H1 (cell line): ENCODE measurements around the gene KCNMB2. TPM values are rescaled to one million over a fixed set of nuclear protein-coding genes. Genes with fewer than 3 reads are reported as not detected.

Experiments
- CTCF ChIA-PET: fragments of 300-600 bp; sonication (Branson Sonifier 250); formaldehyde crosslinking; loops from one replicate; lab custom pipeline; 2021; ENCODE audit not compliant: partially characterized antibody; lab: Charles Lee
- POLR2A ChIA-PET: fragments of 300-600 bp; sonication (Branson Sonifier 250); formaldehyde crosslinking; loops from one replicate; lab custom pipeline; 2021; ENCODE audit warnings: inconsistent platforms; ENCODE audit not compliant: partially characterized antibody; lab: Charles Lee
- DNase-seq, 2 experiments: peaks; one replicate each; pipeline versions ENCODE4 v3.0.0 to v3.0.0-alpha.2; 2010 to 2022; ENCODE audit warnings: low spot score in 2 of 2, low read depth in 1 of 2, mixed read lengths in 1 of 2
- FAIRE-seq: peaks from 2 replicates; lab custom pipeline; 2011; peaks lifted over from hg19 to GRCh38; lab: Jason Lieb, UNC
- H2AFZ ChIP-seq: 2 replicates; pipeline ENCODE4 v1.8.1; 2012; ENCODE audit warnings: low read length, inconsistent platforms
- H2AK5ac ChIP-seq: 2 replicates; pipeline ENCODE4 v1.6.1; 2013; ENCODE audit warnings: low read depth, low read length
- H2BK120ac ChIP-seq: replicated peaks from 2 replicates; pipeline ENCODE3; 2013; ENCODE audit warnings: low read depth, low read length, inconsistent platforms
- H2BK12ac ChIP-seq: 2 replicates; pipeline ENCODE4 v1.6.1; 2013; ENCODE audit warnings: low read depth, low read length
- H2BK15ac ChIP-seq: 2 replicates; pipeline ENCODE4 v1.6.1; 2013; ENCODE audit warnings: low read length
- H2BK20ac ChIP-seq: 2 replicates; pipeline ENCODE4 v1.6.1; 2013; ENCODE audit warnings: low read length
- H2BK5ac ChIP-seq: 2 replicates; pipeline ENCODE4 v1.6.1; 2013; ENCODE audit warnings: low read depth, low read length
- H3K14ac ChIP-seq: 2 replicates; pipeline ENCODE4 v1.6.1; 2013; ENCODE audit warnings: inconsistent platforms; ENCODE audit not compliant: insufficient read length
- H3K18ac ChIP-seq: 2 replicates; pipeline ENCODE4 v1.6.1; 2013; ENCODE audit warnings: low read length; ENCODE audit errors: extremely low read depth
- H3K23ac ChIP-seq: 2 replicates; pipeline ENCODE4 v1.6.1; 2013; ENCODE audit warnings: inconsistent platforms; ENCODE audit not compliant: insufficient read length
- H3K23me2 ChIP-seq: 2 replicates; pipeline ENCODE4 v1.6.1; 2013; ENCODE audit warnings: low read depth, low read length
- H3K27ac ChIP-seq: 2 replicates; pipeline ENCODE4 v1.6.1; 2011; ENCODE audit warnings: low read depth, low read length, inconsistent platforms
- H3K27me3 ChIP-seq, 4 experiments: replicated peaks in 1 of 4; 1 replicate in 1 of 4; 2 replicates in 3 of 4; pipeline versions ENCODE4 v1.6.1 to v1.8.1; 2011 to 2013; ENCODE audit warnings: low read length in 3 of 4, mild to moderate bottlenecking in 3 of 4, inconsistent platforms in 2 of 4, mixed read lengths in 2 of 4, moderate library complexity in 1 of 4; ENCODE audit not compliant: control insufficient read depth in 3 of 4, insufficient read depth in 3 of 4; ENCODE audit errors: extremely low read depth in 1 of 4
- H3K36me3 ChIP-seq, 4 experiments: 2 replicates each; pipeline versions ENCODE4 v1.6.1 to v1.8.1; 2011 to 2013; ENCODE audit warnings: mild to moderate bottlenecking in 4 of 4, low read length in 3 of 4, moderate library complexity in 2 of 4, control low read depth in 1 of 4, inconsistent platforms in 1 of 4; ENCODE audit not compliant: insufficient read depth in 4 of 4, control insufficient read depth in 2 of 4
- H3K4ac ChIP-seq: replicated peaks from 2 replicates; pipeline ENCODE3; 2013; ENCODE audit warnings: low read length, low read depth, mixed read lengths, inconsistent platforms; ENCODE audit not compliant: insufficient read length
- H3K4me1 ChIP-seq, 4 experiments: replicated peaks in 1 of 4; 1 replicate in 1 of 4; 2 replicates in 3 of 4; pipeline versions ENCODE4 v1.6.1 to v1.8.1; 2011 to 2013; ENCODE audit warnings: low read length in 3 of 4, inconsistent platforms in 2 of 4, mixed read lengths in 1 of 4; ENCODE audit not compliant: insufficient read depth in 4 of 4, control insufficient read depth in 3 of 4
- H3K4me2 ChIP-seq, 2 experiments: 2 replicates each; pipeline versions ENCODE4 v1.6.1 to v1.8.1; 2011 to 2013; ENCODE audit warnings: low read depth in 2 of 2, low read length in 2 of 2, control low read depth in 1 of 2, inconsistent platforms in 1 of 2, mild to moderate bottlenecking in 1 of 2; ENCODE audit not compliant: insufficient read depth in 1 of 2
- H3K4me3 ChIP-seq, 4 experiments: fragments of 200-600, 300-600 bp in 1 of 4; sonication (generic), shearing (Covaris generic), sonication (Bioruptor Twin) in 1 of 4; 2 replicates each; pipeline versions ENCODE4 v1.5.1 to v1.8.1; 2011 to 2016; ENCODE audit warnings: low read length in 4 of 4, low read depth in 3 of 4, control low read depth in 2 of 4, inconsistent platforms in 2 of 4, mild to moderate bottlenecking in 2 of 4, mixed read lengths in 1 of 4, moderate library complexity in 1 of 4; ENCODE audit not compliant: insufficient read depth in 2 of 4; ENCODE audit errors: extremely low read depth in 1 of 4
- H3K56ac ChIP-seq: replicated peaks from 2 replicates; pipeline ENCODE3; 2013; ENCODE audit warnings: low read depth, mild to moderate bottlenecking, mixed read lengths, low read length, inconsistent platforms; ENCODE audit not compliant: insufficient read length
- H3K79me1 ChIP-seq: 2 replicates; pipeline ENCODE4 v1.6.1; 2013; ENCODE audit warnings: low read depth, low read length, control low read depth
- H3K79me2 ChIP-seq, 2 experiments: 2 replicates each; pipeline versions ENCODE4 v1.6.1 to v1.8.1; 2012 to 2013; ENCODE audit warnings: low read length in 2 of 2, mild to moderate bottlenecking in 2 of 2, inconsistent platforms in 1 of 2; ENCODE audit not compliant: insufficient read depth in 2 of 2, control insufficient read depth in 1 of 2
- H3K9ac ChIP-seq, 4 experiments: replicated peaks in 1 of 4; 1 replicate in 1 of 4; 2 replicates in 3 of 4; pipeline versions ENCODE4 v1.6.1 to v1.8.1; 2011 to 2013; ENCODE audit warnings: low read depth in 3 of 4, low read length in 3 of 4, control low read depth in 2 of 4, mild to moderate bottlenecking in 2 of 4, moderate library complexity in 2 of 4, inconsistent platforms in 1 of 4; ENCODE audit errors: extremely low read depth in 1 of 4
- H3K9me3 ChIP-seq, 2 experiments: 2 replicates each; pipeline versions ENCODE4 v1.6.1 to v1.8.1; 2012 to 2013; ENCODE audit warnings: mild to moderate bottlenecking in 2 of 2, moderate library complexity in 2 of 2, control low read depth in 1 of 2, inconsistent platforms in 1 of 2, low read depth in 1 of 2, low read length in 1 of 2, mixed read lengths in 1 of 2; ENCODE audit not compliant: insufficient read depth in 2 of 2
- H4K20me1 ChIP-seq, 2 experiments: replicated peaks in 1 of 2; 2 replicates each; pipeline versions ENCODE3 to v1.8.1; 2011 to 2013; ENCODE audit warnings: inconsistent platforms in 2 of 2, low read length in 2 of 2, mild to moderate bottlenecking in 1 of 2; ENCODE audit not compliant: insufficient read depth in 2 of 2, control insufficient read depth in 1 of 2
- H4K5ac ChIP-seq: 2 replicates; pipeline ENCODE4 v1.6.1; 2013; ENCODE audit warnings: low read length, low read depth, mixed read lengths, inconsistent platforms; ENCODE audit not compliant: insufficient read length
- H4K8ac ChIP-seq: 2 replicates; pipeline ENCODE4 v1.8.0; 2013; ENCODE audit warnings: mild to moderate bottlenecking, moderate library complexity, low read length, inconsistent platforms; ENCODE audit not compliant: insufficient read depth; ENCODE audit errors: extremely low read depth
- H4K91ac ChIP-seq: replicated peaks from 2 replicates; pipeline ENCODE3; 2013; ENCODE audit warnings: low read length, mixed read lengths, inconsistent platforms; ENCODE audit not compliant: insufficient read length
- CBX8 ChIP-seq: fragments of 300-800, 300-1000 bp; sonication (generic); IDR thresholded peaks from 2 replicates; pipeline ENCODE4 v1.7.1; 2016; ENCODE audit warnings: low read depth, low read length, borderline replicate concordance
- CREB1 ChIP-seq: IDR thresholded peaks from 2 replicates; pipeline ENCODE4 v1.6.1; 2012; ENCODE audit warnings: inconsistent platforms
- CTBP2 ChIP-seq: IDR thresholded peaks from 2 replicates; pipeline ENCODE4 v1.7.0; 2011; ENCODE audit warnings: borderline replicate concordance, mild to moderate bottlenecking, moderate library complexity, mixed read lengths, low read length; ENCODE audit not compliant: insufficient read depth, insufficient read length
- CTCF ChIP-seq, 3 experiments: IDR thresholded peaks; 1 replicate in 2 of 3; 2 replicates in 1 of 3; pipeline versions ENCODE4 v1.5.1 to v1.6.1; 2011; ENCODE audit warnings: low read length in 3 of 3, mild to moderate bottlenecking in 3 of 3, inconsistent platforms in 2 of 3, low read depth in 1 of 3, moderate library complexity in 1 of 3; ENCODE audit not compliant: insufficient read depth in 1 of 3; ENCODE audit errors: control extremely low read depth in 1 of 3
- FOSL1 ChIP-seq: IDR thresholded peaks from 2 replicates; pipeline ENCODE4 v1.6.1; 2011; ENCODE audit warnings: mild to moderate bottlenecking, low read depth, low read length, moderate library complexity; ENCODE audit not compliant: insufficient read depth
- GTF2F1 ChIP-seq: IDR thresholded peaks from 2 replicates; pipeline ENCODE4 v1.6.1; 2012; ENCODE audit warnings: low read depth, low read length, improper control_type of control experiment, borderline replicate concordance
- KDM5A ChIP-seq: fragments of 200-600 bp; IDR thresholded peaks from 2 replicates; pipeline ENCODE4 v1.7.1; 2012; ENCODE audit warnings: mild to moderate bottlenecking, low read length, inconsistent platforms, mixed read lengths
- POLR2A ChIP-seq, 2 experiments: IDR thresholded peaks; 1 replicate in 1 of 2; 2 replicates in 1 of 2; pipeline ENCODE4 v1.6.1; 2011; ENCODE audit warnings: low read depth in 2 of 2, low read length in 2 of 2, mild to moderate bottlenecking in 2 of 2; ENCODE audit errors: control extremely low read depth in 1 of 2
- RAD21 ChIP-seq, 2 experiments: IDR thresholded peaks in 1 of 2; conservative IDR thresholded peaks in 1 of 2; 2 replicates each; pipeline ENCODE4 v1.6.1; 2011; ENCODE audit warnings: low read depth in 2 of 2, low read length in 2 of 2, improper control_type of control experiment in 1 of 2, inconsistent platforms in 1 of 2, mild to moderate bottlenecking in 1 of 2, moderate library complexity in 1 of 2
- RNF2 ChIP-seq: fragments of 200-900, 300-1000 bp; sonication (generic); IDR thresholded peaks from 2 replicates; pipeline ENCODE4 v1.7.1; 2016; ENCODE audit warnings: borderline replicate concordance, low read depth, mild to moderate bottlenecking, antibody characterized with exemption, low read length; ENCODE audit not compliant: poor library complexity, severe bottlenecking; ENCODE audit errors: missing control alignments
- YY1 ChIP-seq: IDR thresholded peaks from 2 replicates; pipeline ENCODE4 v1.6.1; 2011; ENCODE audit warnings: low read depth, mild to moderate bottlenecking, low read length
- WGBS, 2 experiments: shearing (Covaris generic) in 1 of 2; methylation state at CpG; one replicate each; pipeline versions ENCODE4 v1.1.6 to v1.1.7; 2013 to 2015; ENCODE audit warnings: low lambda C conversion rate in 2 of 2, mixed read lengths in 2 of 2, inconsistent platforms in 1 of 2, low coverage in 1 of 2, missing lambda C conversion rate in 1 of 2; ENCODE audit not compliant: insufficient replicate concordance in 2 of 2, insufficient coverage in 1 of 2, insufficient read length in 1 of 2; ENCODE audit errors: extremely low coverage in 1 of 2, missing lambda C conversion rate in 1 of 2; 5-methylcytosine and 5-hydroxymethylcytosine counted together
- polyA plus RNA-seq, 7 experiments: library from polyadenylated mRNA; depleted of rRNA in 3 of 7; stranded (reverse) in 5 of 7; unstranded in 2 of 7; fragments of >200 nt in 5 of 7; fragments of 200-250 nt in 2 of 7; gene quantifications; 1 replicate in 5 of 7; 2 replicates in 1 of 7; 4 replicates in 1 of 7; pipeline versions ENCODE4 v1.2.1 to v1.2.3, GENCODE V29; 2011 to 2013; ENCODE audit warnings: missing spikeins in 2 of 7, mixed read lengths in 2 of 7
- total RNA-seq: library from RNA; stranded (reverse); fragmentation: NEBNext Ultra II Directional; extraction: Animal tissue kit (Norgen Biotek cat#: 25700); gene quantifications from 2 replicates; pipeline ENCODE4 v1.2.1, GENCODE V29; 2021

KCNMB2 gene
- total and polyA plus RNA-seq, 2 of the 8 experiments (the other 6 are each of a cell fraction or from before 2014, with no cell fraction given): not detected

DNA sequence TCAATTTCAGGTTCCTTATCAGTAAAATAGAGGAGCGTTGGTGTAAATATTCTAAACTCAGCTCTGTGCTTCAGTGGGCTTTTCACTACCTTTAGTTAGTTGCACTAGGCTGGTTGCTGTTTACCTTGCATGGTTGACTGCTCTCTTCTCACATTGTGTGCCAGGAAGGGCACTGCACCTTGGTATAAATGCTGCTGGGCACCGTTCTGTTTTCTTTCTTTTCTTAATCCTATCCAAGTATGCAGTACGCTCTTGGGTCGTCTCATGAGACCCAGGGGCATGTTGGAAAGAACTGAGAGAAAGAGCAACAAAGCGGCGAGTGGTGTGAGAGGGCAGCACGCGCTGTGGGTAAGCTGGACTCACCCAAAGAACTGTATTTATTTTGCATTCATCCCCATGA is 22.4 kb downstream of the KCNMB2 start:
- Histone ChIP-seq H3K27ac (no peak overlapping the region), H4K8ac (no peak overlapping the region), H2AK5ac (no peak overlapping the region), H3K4me3 (no peak overlapping the region), H2BK5ac (no peak overlapping the region), H3K23ac (no peak overlapping the region), H2BK15ac (no peak overlapping the region), H3K4ac (no peak overlapping the region), H3K4me2 (no peak overlapping the region), H3K56ac (no peak overlapping the region), H4K91ac (no peak overlapping the region), H4K20me1 (no peaks in the 10 kb centered on the region), H4K5ac (no peak overlapping the region), H3K27me3 (no peaks in the 10 kb centered on the region), H3K23me2 (no peaks in the 10 kb centered on the region), H3K18ac (no peak overlapping the region), H3K14ac (no peak overlapping the region), H3K36me3 (no peaks in the 10 kb centered on the region), H2BK12ac (no peak overlapping the region), H2BK120ac (no peak overlapping the region), H3K9me3 (no peaks in the 10 kb centered on the region), H3K9ac (no peak overlapping the region), H2AFZ (no peak overlapping the region), H3K79me2 (no peaks in the 10 kb centered on the region), H3K4me1 (no peaks in the 10 kb centered on the region), H3K79me1 (no peaks in the 10 kb centered on the region), H2BK20ac (no peak overlapping the region)
- 83% methylated on average over 8 of the region's 8 CpGs; no CpG with 5 or more reads in 1 of the 2 experiments for WGBS, 2 experiments
- ChIA-PET POLR2A (no interaction called here), CTCF (interaction anchor here (1.0 kb wide), 1 partner anchor 408 kb away, joined by 3 read pairs; no protein-coding TSS in a partner anchor)
- FAIRE-seq: no peak
- no peak for DNase-seq
- TF ChIP-seq GTF2F1: no peak
- TF ChIP-seq CTBP2: no peak
- TF ChIP-seq KDM5A: no peak
- TF ChIP-seq FOSL1: no peak
- TF ChIP-seq CREB1: no peak
- no peak for TF ChIP-seq CTCF (IDR thresholded peaks at IDR 0.05; ENCODE audit: control extremely low read depth in 1 of 3, insufficient read depth in 1 of 3, low read depth in 1 of 3, low read length in 3 of 3)
- TF ChIP-seq RAD21 (IDR thresholded peaks at IDR 0.05 in 1 of 2, conservative IDR thresholded peaks at IDR 0.05 in 1 of 2; ENCODE audit: low read depth in 2 of 2, low read length in 2 of 2): no peak
- no peak for TF ChIP-seq POLR2A (IDR thresholded peaks at IDR 0.05; ENCODE audit: control extremely low read depth in 1 of 2, low read depth in 2 of 2, low read length in 2 of 2)
- no peak for TF ChIP-seq RNF2
- no peak for TF ChIP-seq CBX8
- no peak for TF ChIP-seq YY1
